Esophagus muscularis mucosa (tissue), 3 donors: ENCODE results near the gene CTRB1.

ENCODE experiments used
- POLR2AphosphoS5 ChIP-seq, 2 donors: sonication (generic); formaldehyde crosslinking; IDR thresholded peaks; one replicate each; pipeline ENCODE4 v1.6.1; 2017; ENCODE audit warnings: antibody characterized with exemption in 2 of 2
- TF ChIP-seq, protein P1 (sequence below), 3 experiments: fragments of 200-600 bp in 2 of 3; fragments of 450-650 bp in 1 of 3; sonication (generic) in 2 of 3; IDR thresholded peaks; one replicate each; pipeline ENCODE4 v1.5.1; 2017 to 2019; ENCODE audit warnings: antibody characterized with exemption in 3 of 3, mild to moderate bottlenecking in 2 of 3, moderate library complexity in 1 of 3

DNA sequence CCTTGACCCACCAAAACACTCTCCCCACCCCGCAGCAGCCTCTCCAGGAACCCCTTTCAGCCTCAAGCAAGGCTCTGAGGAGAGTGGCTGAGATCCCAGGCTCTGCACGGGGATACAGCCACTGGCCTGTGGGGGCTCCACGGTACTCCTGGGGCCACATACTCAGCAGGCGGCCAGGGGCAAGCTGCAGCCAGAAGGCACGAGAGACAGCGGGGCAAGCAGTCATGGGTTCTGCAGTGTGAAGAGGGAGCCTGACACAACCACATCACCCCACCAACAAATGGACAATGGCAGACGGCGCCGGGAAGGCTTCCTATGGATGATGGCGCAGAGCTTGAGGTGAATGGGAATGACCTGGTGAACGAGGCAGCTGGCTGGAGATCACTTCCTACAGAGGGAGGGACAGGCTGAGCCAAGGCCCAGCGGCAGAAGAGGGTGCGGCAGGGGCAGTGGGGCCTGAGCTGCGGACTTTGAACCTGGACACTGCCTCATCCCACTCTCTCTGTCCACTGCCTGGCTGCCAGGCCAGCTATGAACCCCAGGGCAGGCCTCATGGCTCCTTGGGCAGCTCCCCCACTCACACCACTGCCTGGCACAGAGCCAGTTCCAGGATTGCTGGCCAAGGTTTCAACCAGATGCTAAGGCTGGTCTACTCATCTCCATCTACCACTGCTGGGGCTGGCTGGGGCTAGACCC lies 43.5 kb downstream of the CTRB1 start:
- TF ChIP-seq, protein P1, sequence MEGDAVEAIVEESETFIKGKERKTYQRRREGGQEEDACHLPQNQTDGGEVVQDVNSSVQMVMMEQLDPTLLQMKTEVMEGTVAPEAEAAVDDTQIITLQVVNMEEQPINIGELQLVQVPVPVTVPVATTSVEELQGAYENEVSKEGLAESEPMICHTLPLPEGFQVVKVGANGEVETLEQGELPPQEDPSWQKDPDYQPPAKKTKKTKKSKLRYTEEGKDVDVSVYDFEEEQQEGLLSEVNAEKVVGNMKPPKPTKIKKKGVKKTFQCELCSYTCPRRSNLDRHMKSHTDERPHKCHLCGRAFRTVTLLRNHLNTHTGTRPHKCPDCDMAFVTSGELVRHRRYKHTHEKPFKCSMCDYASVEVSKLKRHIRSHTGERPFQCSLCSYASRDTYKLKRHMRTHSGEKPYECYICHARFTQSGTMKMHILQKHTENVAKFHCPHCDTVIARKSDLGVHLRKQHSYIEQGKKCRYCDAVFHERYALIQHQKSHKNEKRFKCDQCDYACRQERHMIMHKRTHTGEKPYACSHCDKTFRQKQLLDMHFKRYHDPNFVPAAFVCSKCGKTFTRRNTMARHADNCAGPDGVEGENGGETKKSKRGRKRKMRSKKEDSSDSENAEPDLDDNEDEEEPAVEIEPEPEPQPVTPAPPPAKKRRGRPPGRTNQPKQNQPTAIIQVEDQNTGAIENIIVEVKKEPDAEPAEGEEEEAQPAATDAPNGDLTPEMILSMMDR (IDR thresholded peaks at IDR 0.05) = no peak
- no peak for TF ChIP-seq POLR2AphosphoS5 (IDR thresholded peaks at IDR 0.05)
